Kidney (tissue), 14 donors: Measurements from ENCODE around the gene ARHGAP26. TPM values are rescaled to one million over a fixed set of nuclear protein-coding genes. Genes with fewer than 3 reads are reported as not detected.

Source experiments
- DNase-seq, 5 donors: peaks; one replicate each; pipeline ENCODE4 v3.0.0-alpha.2; 2013 to 2020
- FAIRE-seq: peaks from 2 replicates; lab custom pipeline; 2012; peaks lifted over from hg19 to GRCh38; lab: Jason Lieb, UNC
- H3K27ac ChIP-seq, 2 donors: one replicate each; pipeline ENCODE4 v1.7.0; 2013; ENCODE audit warnings: low read depth in 2 of 2, low read length in 2 of 2, inconsistent platforms in 1 of 2
- H3K27me3 ChIP-seq: one replicate; pipeline ENCODE4 v1.7.1; 2013; ENCODE audit warnings: low read length, inconsistent platforms; ENCODE audit not compliant: control insufficient read depth, insufficient read depth
- H3K36me3 ChIP-seq, 3 donors: one replicate each; pipeline versions ENCODE4 v1.7.0 to v1.7.1; 2013; ENCODE audit warnings: low read length in 3 of 3, control low read depth in 1 of 3, inconsistent platforms in 1 of 3; ENCODE audit not compliant: insufficient read depth in 3 of 3, control insufficient read depth in 2 of 3
- H3K4me1 ChIP-seq, 3 donors: one replicate each; pipeline versions ENCODE4 v1.7.0 to v1.7.1; 2013; ENCODE audit warnings: low read length in 3 of 3, inconsistent platforms in 1 of 3, low read depth in 1 of 3; ENCODE audit not compliant: control insufficient read depth in 2 of 3, insufficient read depth in 2 of 3
- H3K4me3 ChIP-seq, 3 donors: one replicate each; pipeline versions ENCODE4 v1.7.0 to v1.8.1; 2013; ENCODE audit warnings: low read length in 3 of 3, control low read depth in 1 of 3, inconsistent platforms in 1 of 3
- H3K9ac ChIP-seq, 3 donors: one replicate each; pipeline versions ENCODE4 v1.7.0 to v1.7.1; 2013; ENCODE audit warnings: low read length in 3 of 3, control low read depth in 1 of 3, inconsistent platforms in 1 of 3
- H3K9me3 ChIP-seq, 3 donors: one replicate each; pipeline versions ENCODE4 v1.7.0 to v1.7.1; 2013; ENCODE audit warnings: low read length in 3 of 3, control low read depth in 1 of 3, inconsistent platforms in 1 of 3; ENCODE audit not compliant: control insufficient read depth in 2 of 3, insufficient read depth in 1 of 3
- CTCF ChIP-seq: IDR thresholded peaks from 3 replicates; pipeline ENCODE4 v1.5.1; 2012; ENCODE audit warnings: mild to moderate bottlenecking, moderate library complexity, borderline replicate concordance; ENCODE audit not compliant: insufficient read depth; ENCODE audit errors: extremely low read depth
- intact Hi-C: fragments of 100-400 bp; cut with DNase I; formaldehyde crosslinking; loops from one replicate; pipeline ENCODE4 v1.11.1; 2022
- polyA plus RNA-seq: library from polyadenylated mRNA; stranded (reverse); fragments of 350-450 nt; fragmentation: Illumina TruSeq; extraction: RNeasy Lipid Tissue Mini Kit (QIAGEN cat#74804); gene quantifications from one replicate; pipeline ENCODE4 v1.2.3, GENCODE V29; 2014; ENCODE audit warnings: low read depth, low replicate concordance; ENCODE audit not compliant: insufficient read depth
- total RNA-seq: library from RNA; stranded (reverse); fragmentation: NEBNext Ultra II Directional; extraction: Animal tissue kit (Norgen Biotek cat#: 25700); gene quantifications from one replicate; pipeline ENCODE4 v1.2.1, GENCODE V29; 2021
- donor health status: control.
- donor health status: control.
- donor health status: control.
- donor health status: control.
- donor health status: control.
- donor health status: DM: yes; HTN: yes; CAD: no.
- donor health status: Normal renal cell carcinoma (clear cell type).

ARHGAP26 gene
- total and polyA plus RNA-seq, 2 donors from 2014 or later = 2.5 to 85.7 TPM

- no peak for FAIRE-seq
Observed at GRCh38 chr5:142784401-142784955, 14.3 kb downstream of the ARHGAP26 start.

GRCh38 chr5:142785206-142785605, 15.0 kb downstream of the ARHGAP26 start:
- Histone ChIP-seq H3K36me3 (peaks cover 0 to 2% (median 0%) of the 10 kb centered on the region in 3 donors), H3K4me3 (no peak overlapping the region), H3K27ac (no peak overlapping the region), H3K9ac (no peak overlapping the region), H3K4me1 (peaks cover 0 to 16% (median 6%) of the 10 kb centered on the region in 3 donors), H3K27me3 (no peaks in the 10 kb centered on the region), H3K9me3 (no peaks in the 10 kb centered on the region)
- intact Hi-C loops = no loop called here
- no peak for TF ChIP-seq CTCF
- FAIRE-seq (no peak), DNase-seq (no peak)

More at GRCh38 chr5:142784401-142784955, 14.3 kb downstream of the ARHGAP26 start:
- intact Hi-C loops = no loop called here
- H3K9me3 ChIP-seq = no peaks in the 10 kb centered on the region
- no peak overlapping the region for H3K9ac ChIP-seq
- no peak overlapping the region for H3K27ac ChIP-seq
- no peaks in the 10 kb centered on the region for H3K27me3 ChIP-seq
- no peak for TF ChIP-seq CTCF
- H3K4me1 ChIP-seq = peaks cover 0 to 16% (median 6%) of the 10 kb centered on the region in 3 donors
- no peak for DNase-seq
- peaks cover 0 to 2% (median 0%) of the 10 kb centered on the region in 3 donors for H3K36me3 ChIP-seq
- no peak overlapping the region for H3K4me3 ChIP-seq

- Histone ChIP-seq H3K4me3 (no peak overlapping the region), H3K9ac (no peak overlapping the region), H3K4me1 (no peaks in the 10 kb centered on the region), H3K36me3 (no peaks in the 10 kb centered on the region), H3K27ac (no peak overlapping the region), H3K27me3 (no peaks in the 10 kb centered on the region), H3K9me3 (no peaks in the 10 kb centered on the region)
- FAIRE-seq (no peak), DNase-seq (no peak)
- intact Hi-C loops = no loop called here
- TF ChIP-seq CTCF = no peak
Observed at GRCh38 chr5:142789206-142789605, 19.0 kb downstream of the ARHGAP26 start.
